ENCODE results near the gene NKTR. TPM values are rescaled to one million over a fixed set of nuclear protein-coding genes. Genes with fewer than 3 reads are reported as not detected.

The NKTR gene
- total RNA-seq, 1 experiment from 2014 or later = 79.8 TPM

DNA sequence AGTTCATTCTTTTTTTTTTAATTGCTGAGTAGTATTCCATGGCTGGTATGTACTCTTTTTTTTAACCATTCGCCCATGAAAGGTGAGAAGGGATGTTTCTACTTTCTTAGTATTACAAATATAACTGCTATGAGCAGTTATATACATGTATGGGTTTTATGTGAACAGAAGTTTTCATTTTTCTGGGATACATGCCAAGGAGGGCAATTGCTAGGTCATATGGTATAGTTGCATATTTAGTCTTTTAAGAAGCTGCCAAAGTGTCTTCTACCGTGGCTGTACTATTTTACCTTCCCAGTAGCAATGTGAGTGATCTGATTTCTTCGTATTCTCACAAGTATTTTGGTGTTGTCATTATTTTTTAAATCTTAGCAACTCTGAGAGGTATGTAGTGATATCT, 73.7 kb downstream of the NKTR start:
- Mint-ChIP-seq H3K4me3 (no peak overlapping the region), H3K36me3 (ENCODE audit: insufficient read depth in 1 of 3, low read depth in 3 of 3) (peaks cover 0 to 9% (median 0%) of the 10 kb centered on the region in 3 experiments; a peak in 2 of 7 replicates), H3K27me3 (ENCODE audit: low read depth) (peaks cover 10% of the 10 kb centered on the region), H3K9me3 (peaks cover 6 to 10% of the 10 kb centered on the region in 2 experiments), H3K27ac (no peak overlapping the region), H3K4me1 (peaks cover 9% of the 10 kb centered on the region in 2 experiments)
- Histone ChIP-seq H3K23ac (ENCODE audit: insufficient read length, low read depth, low read length) (no peak overlapping the region), H4K8ac (replicated peaks; ENCODE audit: insufficient read length, low read depth, low read length) (no peak overlapping the region), H3K79me1 (ENCODE audit: insufficient read depth, low read depth, low read length, poor library complexity, severe bottlenecking) (no peaks in the 10 kb centered on the region), H3K9me3 (ENCODE audit: control insufficient read depth, low read depth, low read length) (peaks cover 5% of the 10 kb centered on the region), H2AK5ac (ENCODE audit: insufficient read length, low read length) (no peak overlapping the region), H4K5ac (ENCODE audit: insufficient read length, low read depth, low read length) (no peak overlapping the region), H3K14ac (ENCODE audit: insufficient read depth, low read length) (no peak overlapping the region), H2BK15ac (ENCODE audit: low read depth, low read length) (no peak overlapping the region), H3T11ph (ENCODE audit: low read length) (no peak overlapping the region), H4K91ac (ENCODE audit: insufficient read length, low read depth, low read length) (no peak overlapping the region), H2AFZ (ENCODE audit: low read length) (no peak overlapping the region), H3K27me3 (ENCODE audit: insufficient read depth, low read length) (no peaks in the 10 kb centered on the region), H2BK5ac (ENCODE audit: insufficient read length, low read length) (no peak overlapping the region), H3K27ac (ENCODE audit: insufficient read length, low read depth, low read length) (no peak overlapping the region), H3K23me2 (ENCODE audit: insufficient read length, low read depth, low read length, poor library complexity, severe bottlenecking) (no peaks in the 10 kb centered on the region), H2BK120ac (ENCODE audit: low read depth, low read length, poor library complexity, severe bottlenecking) (no peak overlapping the region), H2BK20ac (ENCODE audit: low read depth, low read length, poor library complexity, severe bottlenecking) (no peak overlapping the region), H3K18ac (ENCODE audit: insufficient read length, low read depth, low read length) (no peak overlapping the region), H3K79me2 (ENCODE audit: insufficient read depth, low read length) (no peaks in the 10 kb centered on the region), H3K4me1 (ENCODE audit: insufficient read depth, low read length) (no peaks in the 10 kb centered on the region), H3K4me2 (ENCODE audit: insufficient read depth, insufficient read length, low read length) (no peak overlapping the region), H3K56ac (ENCODE audit: insufficient read length, low read depth, low read length) (no peak overlapping the region), H3K4ac (ENCODE audit: low read depth, low read length) (no peak overlapping the region), H2BK12ac (ENCODE audit: insufficient read length, low read depth, low read length) (no peak overlapping the region), H3K9ac (ENCODE audit: extremely low read depth, insufficient read length, low read length) (no peak overlapping the region), H4K20me1 (ENCODE audit: control insufficient read depth, insufficient read depth, insufficient read length) (no peaks in the 10 kb centered on the region)
- TF ChIP-seq, protein P1, sequence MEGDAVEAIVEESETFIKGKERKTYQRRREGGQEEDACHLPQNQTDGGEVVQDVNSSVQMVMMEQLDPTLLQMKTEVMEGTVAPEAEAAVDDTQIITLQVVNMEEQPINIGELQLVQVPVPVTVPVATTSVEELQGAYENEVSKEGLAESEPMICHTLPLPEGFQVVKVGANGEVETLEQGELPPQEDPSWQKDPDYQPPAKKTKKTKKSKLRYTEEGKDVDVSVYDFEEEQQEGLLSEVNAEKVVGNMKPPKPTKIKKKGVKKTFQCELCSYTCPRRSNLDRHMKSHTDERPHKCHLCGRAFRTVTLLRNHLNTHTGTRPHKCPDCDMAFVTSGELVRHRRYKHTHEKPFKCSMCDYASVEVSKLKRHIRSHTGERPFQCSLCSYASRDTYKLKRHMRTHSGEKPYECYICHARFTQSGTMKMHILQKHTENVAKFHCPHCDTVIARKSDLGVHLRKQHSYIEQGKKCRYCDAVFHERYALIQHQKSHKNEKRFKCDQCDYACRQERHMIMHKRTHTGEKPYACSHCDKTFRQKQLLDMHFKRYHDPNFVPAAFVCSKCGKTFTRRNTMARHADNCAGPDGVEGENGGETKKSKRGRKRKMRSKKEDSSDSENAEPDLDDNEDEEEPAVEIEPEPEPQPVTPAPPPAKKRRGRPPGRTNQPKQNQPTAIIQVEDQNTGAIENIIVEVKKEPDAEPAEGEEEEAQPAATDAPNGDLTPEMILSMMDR (conservative IDR thresholded peaks at IDR 0.05) = no peak
- DNase-seq = no peak
- no CpG with 5 or more reads among the region's 3 CpGs for WGBS (ENCODE audit: extremely low coverage, insufficient read length, low lambda C conversion rate)

Measured in H9 (cell line).